Measurements from ENCODE around the gene AIG1. TPM values are rescaled to one million over a fixed set of nuclear protein-coding genes. Genes with fewer than 3 reads are reported as not detected.

The AIG1 gene
- total RNA-seq, 1 donor from 2014 or later = 35.2 TPM

GRCh38 chr6:143283887-143284645 lies 223.4 kb downstream of the AIG1 start:
- no peaks in the 10 kb centered on the region for H3K36me3 ChIP-seq (ENCODE audit: insufficient read depth, low read length)
- no peaks in the 10 kb centered on the region for H3K79me2 ChIP-seq (ENCODE audit: insufficient read depth, low read length)
- TF ChIP-seq EZH2 (IDR thresholded peaks at IDR 0.05; ENCODE audit: insufficient read depth, low read length) (no peak), CTCF (IDR thresholded peaks at IDR 0.05; ENCODE audit: insufficient read depth, low read depth, low read length) (no peak)
- Mint-ChIP-seq H3K27me3 (ENCODE audit: low read depth, unreplicated experiment) (no peaks in the 10 kb centered on the region), H3K9me3 (ENCODE audit: unreplicated experiment) (no peaks in the 10 kb centered on the region), H3K4me3 (ENCODE audit: unreplicated experiment) (no peak overlapping the region), H3K27ac (ENCODE audit: unreplicated experiment) (no peak overlapping the region), H3K4me1 (ENCODE audit: low read depth, unreplicated experiment) (peaks cover 1% of the 10 kb centered on the region), H3K36me3 (ENCODE audit: low read depth, unreplicated experiment) (peaks cover 4% of the 10 kb centered on the region)
- no peak overlapping the region for H3K9ac ChIP-seq (ENCODE audit: low read length)
- no peaks in the 10 kb centered on the region for H4K20me1 ChIP-seq (ENCODE audit: insufficient read depth, low read length)
- no peak overlapping the region for H3K4me2 ChIP-seq (ENCODE audit: low read length)
- no peak for FAIRE-seq
- DNase-seq (ENCODE audit: low read depth) = peak; percentile 79
- H3K4me1 ChIP-seq (ENCODE audit: insufficient read depth, low read length) = peaks cover 13% of the 10 kb centered on the region
- H3K27ac ChIP-seq (ENCODE audit: low read depth, low read length) = peak overlapping the region; percentile 42
- no peak overlapping the region for H3K4me3 ChIP-seq (ENCODE audit: insufficient read depth, low read depth, low read length)
- no peak overlapping the region for H2AFZ ChIP-seq (ENCODE audit: low read depth, low read length)
- H3K9me3 ChIP-seq (ENCODE audit: insufficient read depth, low read depth, low read length) = no peaks in the 10 kb centered on the region
- no peaks in the 10 kb centered on the region for H3K27me3 ChIP-seq (ENCODE audit: insufficient read depth, low read length)

GRCh38 chr6:143286251-143286795 lies 225.6 kb downstream of the AIG1 start:
- no peaks in the 10 kb centered on the region for H3K4me1 Mint-ChIP-seq (ENCODE audit: low read depth, unreplicated experiment)
- peaks cover 13% of the 10 kb centered on the region for H3K4me1 ChIP-seq (ENCODE audit: insufficient read depth, low read length)
- TF ChIP-seq CTCF (IDR thresholded peaks at IDR 0.05; ENCODE audit: insufficient read depth, low read depth, low read length) = no peak
- TF ChIP-seq EZH2 (IDR thresholded peaks at IDR 0.05; ENCODE audit: insufficient read depth, low read length) = no peak
- FAIRE-seq = peak; percentile 26
- peak overlapping the region; percentile 70 for H3K27ac ChIP-seq (ENCODE audit: low read depth, low read length)
- H3K36me3 ChIP-seq (ENCODE audit: insufficient read depth, low read length) = no peaks in the 10 kb centered on the region
- H3K27me3 Mint-ChIP-seq (ENCODE audit: low read depth, unreplicated experiment) = no peaks in the 10 kb centered on the region
- DNase-seq (ENCODE audit: low read depth) = peak; percentile 82
- peak overlapping the region; percentile 32 for H3K9ac ChIP-seq (ENCODE audit: low read length)
- H3K79me2 ChIP-seq (ENCODE audit: insufficient read depth, low read length) = no peaks in the 10 kb centered on the region
- no peaks in the 10 kb centered on the region for H3K27me3 ChIP-seq (ENCODE audit: insufficient read depth, low read length)
- H3K36me3 Mint-ChIP-seq (ENCODE audit: low read depth, unreplicated experiment) = peaks cover 4% of the 10 kb centered on the region
- H3K4me2 ChIP-seq (ENCODE audit: low read length) = peak overlapping the region; percentile 26
- H2AFZ ChIP-seq (ENCODE audit: low read depth, low read length) = no peak overlapping the region
- no peaks in the 10 kb centered on the region for H4K20me1 ChIP-seq (ENCODE audit: insufficient read depth, low read length)
- no peaks in the 10 kb centered on the region for H3K9me3 ChIP-seq (ENCODE audit: insufficient read depth, low read depth, low read length)
- no peaks in the 10 kb centered on the region for H3K9me3 Mint-ChIP-seq (ENCODE audit: unreplicated experiment)
- H3K27ac Mint-ChIP-seq (ENCODE audit: unreplicated experiment) = no peak overlapping the region
- H3K4me3 Mint-ChIP-seq (ENCODE audit: unreplicated experiment) = no peak overlapping the region
- no peak overlapping the region for H3K4me3 ChIP-seq (ENCODE audit: insufficient read depth, low read depth, low read length)

GRCh38 chr6:143288923-143289322 lies 228.2 kb downstream of the AIG1 start:
- Histone ChIP-seq H3K4me1 (ENCODE audit: insufficient read depth, low read length) (peaks cover 13% of the 10 kb centered on the region), H3K79me2 (ENCODE audit: insufficient read depth, low read length) (no peaks in the 10 kb centered on the region), H3K9ac (ENCODE audit: low read length) (no peak overlapping the region), H3K27ac (ENCODE audit: low read depth, low read length) (no peak overlapping the region), H3K36me3 (ENCODE audit: insufficient read depth, low read length) (no peaks in the 10 kb centered on the region), H3K4me2 (ENCODE audit: low read length) (no peak overlapping the region), H3K9me3 (ENCODE audit: insufficient read depth, low read depth, low read length) (no peaks in the 10 kb centered on the region), H2AFZ (ENCODE audit: low read depth, low read length) (no peak overlapping the region), H3K27me3 (ENCODE audit: insufficient read depth, low read length) (no peaks in the 10 kb centered on the region), H4K20me1 (ENCODE audit: insufficient read depth, low read length) (no peaks in the 10 kb centered on the region), H3K4me3 (ENCODE audit: insufficient read depth, low read depth, low read length) (no peak overlapping the region)
- Mint-ChIP-seq H3K36me3 (ENCODE audit: low read depth, unreplicated experiment) (peaks cover 4% of the 10 kb centered on the region), H3K4me1 (ENCODE audit: low read depth, unreplicated experiment) (no peaks in the 10 kb centered on the region), H3K27me3 (ENCODE audit: low read depth, unreplicated experiment) (no peaks in the 10 kb centered on the region), H3K4me3 (ENCODE audit: unreplicated experiment) (no peak overlapping the region), H3K27ac (ENCODE audit: unreplicated experiment) (no peak overlapping the region), H3K9me3 (ENCODE audit: unreplicated experiment) (no peaks in the 10 kb centered on the region)
- DNase-seq (ENCODE audit: low read depth) (no peak), FAIRE-seq (no peak)
- TF ChIP-seq CTCF (IDR thresholded peaks at IDR 0.05; ENCODE audit: insufficient read depth, low read depth, low read length) = no peak
- TF ChIP-seq EZH2 (IDR thresholded peaks at IDR 0.05; ENCODE audit: insufficient read depth, low read length) = no peak
